H1 (cell line): ENCODE data around the gene MIER3. TPM values are rescaled to one million over a fixed set of nuclear protein-coding genes. Genes with fewer than 3 reads are reported as not detected.

Experiments used
- CTCF ChIA-PET: fragments of 300-600 bp; sonication (Branson Sonifier 250); formaldehyde crosslinking; loops from one replicate; lab custom pipeline; 2021; ENCODE audit not compliant: partially characterized antibody; lab: Charles Lee
- POLR2A ChIA-PET: fragments of 300-600 bp; sonication (Branson Sonifier 250); formaldehyde crosslinking; loops from one replicate; lab custom pipeline; 2021; ENCODE audit warnings: inconsistent platforms; ENCODE audit not compliant: partially characterized antibody; lab: Charles Lee
- DNase-seq, 2 experiments: peaks; one replicate each; pipeline versions ENCODE4 v3.0.0 to v3.0.0-alpha.2; 2010 to 2022; ENCODE audit warnings: low spot score in 2 of 2, low read depth in 1 of 2, mixed read lengths in 1 of 2
- FAIRE-seq: peaks from 2 replicates; lab custom pipeline; 2011; peaks lifted over from hg19 to GRCh38; lab: Jason Lieb, UNC
- H2AFZ ChIP-seq: 2 replicates; pipeline ENCODE4 v1.8.1; 2012; ENCODE audit warnings: low read length, inconsistent platforms
- H2AK5ac ChIP-seq: 2 replicates; pipeline ENCODE4 v1.6.1; 2013; ENCODE audit warnings: low read depth, low read length
- H2BK120ac ChIP-seq: replicated peaks from 2 replicates; pipeline ENCODE3; 2013; ENCODE audit warnings: low read depth, low read length, inconsistent platforms
- H2BK12ac ChIP-seq: 2 replicates; pipeline ENCODE4 v1.6.1; 2013; ENCODE audit warnings: low read depth, low read length
- H2BK15ac ChIP-seq: 2 replicates; pipeline ENCODE4 v1.6.1; 2013; ENCODE audit warnings: low read length
- H2BK20ac ChIP-seq: 2 replicates; pipeline ENCODE4 v1.6.1; 2013; ENCODE audit warnings: low read length
- H2BK5ac ChIP-seq: 2 replicates; pipeline ENCODE4 v1.6.1; 2013; ENCODE audit warnings: low read depth, low read length
- H3K14ac ChIP-seq: 2 replicates; pipeline ENCODE4 v1.6.1; 2013; ENCODE audit warnings: inconsistent platforms; ENCODE audit not compliant: insufficient read length
- H3K18ac ChIP-seq: 2 replicates; pipeline ENCODE4 v1.6.1; 2013; ENCODE audit warnings: low read length; ENCODE audit errors: extremely low read depth
- H3K23ac ChIP-seq: 2 replicates; pipeline ENCODE4 v1.6.1; 2013; ENCODE audit warnings: inconsistent platforms; ENCODE audit not compliant: insufficient read length
- H3K23me2 ChIP-seq: 2 replicates; pipeline ENCODE4 v1.6.1; 2013; ENCODE audit warnings: low read depth, low read length
- H3K27ac ChIP-seq: 2 replicates; pipeline ENCODE4 v1.6.1; 2011; ENCODE audit warnings: low read depth, low read length, inconsistent platforms
- H3K27me3 ChIP-seq, 4 experiments: replicated peaks in 1 of 4; 1 replicate in 1 of 4; 2 replicates in 3 of 4; pipeline versions ENCODE4 v1.6.1 to v1.8.1; 2011 to 2013; ENCODE audit warnings: low read length in 3 of 4, mild to moderate bottlenecking in 3 of 4, inconsistent platforms in 2 of 4, mixed read lengths in 2 of 4, moderate library complexity in 1 of 4; ENCODE audit not compliant: control insufficient read depth in 3 of 4, insufficient read depth in 3 of 4; ENCODE audit errors: extremely low read depth in 1 of 4
- H3K36me3 ChIP-seq, 4 experiments: 2 replicates each; pipeline versions ENCODE4 v1.6.1 to v1.8.1; 2011 to 2013; ENCODE audit warnings: mild to moderate bottlenecking in 4 of 4, low read length in 3 of 4, moderate library complexity in 2 of 4, control low read depth in 1 of 4, inconsistent platforms in 1 of 4; ENCODE audit not compliant: insufficient read depth in 4 of 4, control insufficient read depth in 2 of 4
- H3K4ac ChIP-seq: replicated peaks from 2 replicates; pipeline ENCODE3; 2013; ENCODE audit warnings: low read length, low read depth, mixed read lengths, inconsistent platforms; ENCODE audit not compliant: insufficient read length
- H3K4me1 ChIP-seq, 4 experiments: replicated peaks in 1 of 4; 1 replicate in 1 of 4; 2 replicates in 3 of 4; pipeline versions ENCODE4 v1.6.1 to v1.8.1; 2011 to 2013; ENCODE audit warnings: low read length in 3 of 4, inconsistent platforms in 2 of 4, mixed read lengths in 1 of 4; ENCODE audit not compliant: insufficient read depth in 4 of 4, control insufficient read depth in 3 of 4
- H3K4me2 ChIP-seq, 2 experiments: 2 replicates each; pipeline versions ENCODE4 v1.6.1 to v1.8.1; 2011 to 2013; ENCODE audit warnings: low read depth in 2 of 2, low read length in 2 of 2, control low read depth in 1 of 2, inconsistent platforms in 1 of 2, mild to moderate bottlenecking in 1 of 2; ENCODE audit not compliant: insufficient read depth in 1 of 2
- H3K4me3 ChIP-seq, 4 experiments: fragments of 200-600, 300-600 bp in 1 of 4; sonication (generic), shearing (Covaris generic), sonication (Bioruptor Twin) in 1 of 4; 2 replicates each; pipeline versions ENCODE4 v1.5.1 to v1.8.1; 2011 to 2016; ENCODE audit warnings: low read length in 4 of 4, low read depth in 3 of 4, control low read depth in 2 of 4, inconsistent platforms in 2 of 4, mild to moderate bottlenecking in 2 of 4, mixed read lengths in 1 of 4, moderate library complexity in 1 of 4; ENCODE audit not compliant: insufficient read depth in 2 of 4; ENCODE audit errors: extremely low read depth in 1 of 4
- H3K56ac ChIP-seq: replicated peaks from 2 replicates; pipeline ENCODE3; 2013; ENCODE audit warnings: low read depth, mild to moderate bottlenecking, mixed read lengths, low read length, inconsistent platforms; ENCODE audit not compliant: insufficient read length
- H3K79me1 ChIP-seq: 2 replicates; pipeline ENCODE4 v1.6.1; 2013; ENCODE audit warnings: low read depth, low read length, control low read depth
- H3K79me2 ChIP-seq, 2 experiments: 2 replicates each; pipeline versions ENCODE4 v1.6.1 to v1.8.1; 2012 to 2013; ENCODE audit warnings: low read length in 2 of 2, mild to moderate bottlenecking in 2 of 2, inconsistent platforms in 1 of 2; ENCODE audit not compliant: insufficient read depth in 2 of 2, control insufficient read depth in 1 of 2
- H3K9ac ChIP-seq, 4 experiments: replicated peaks in 1 of 4; 1 replicate in 1 of 4; 2 replicates in 3 of 4; pipeline versions ENCODE4 v1.6.1 to v1.8.1; 2011 to 2013; ENCODE audit warnings: low read depth in 3 of 4, low read length in 3 of 4, control low read depth in 2 of 4, mild to moderate bottlenecking in 2 of 4, moderate library complexity in 2 of 4, inconsistent platforms in 1 of 4; ENCODE audit errors: extremely low read depth in 1 of 4
- H3K9me3 ChIP-seq, 2 experiments: 2 replicates each; pipeline versions ENCODE4 v1.6.1 to v1.8.1; 2012 to 2013; ENCODE audit warnings: mild to moderate bottlenecking in 2 of 2, moderate library complexity in 2 of 2, control low read depth in 1 of 2, inconsistent platforms in 1 of 2, low read depth in 1 of 2, low read length in 1 of 2, mixed read lengths in 1 of 2; ENCODE audit not compliant: insufficient read depth in 2 of 2
- H4K20me1 ChIP-seq, 2 experiments: replicated peaks in 1 of 2; 2 replicates each; pipeline versions ENCODE3 to v1.8.1; 2011 to 2013; ENCODE audit warnings: inconsistent platforms in 2 of 2, low read length in 2 of 2, mild to moderate bottlenecking in 1 of 2; ENCODE audit not compliant: insufficient read depth in 2 of 2, control insufficient read depth in 1 of 2
- H4K5ac ChIP-seq: 2 replicates; pipeline ENCODE4 v1.6.1; 2013; ENCODE audit warnings: low read length, low read depth, mixed read lengths, inconsistent platforms; ENCODE audit not compliant: insufficient read length
- H4K8ac ChIP-seq: 2 replicates; pipeline ENCODE4 v1.8.0; 2013; ENCODE audit warnings: mild to moderate bottlenecking, moderate library complexity, low read length, inconsistent platforms; ENCODE audit not compliant: insufficient read depth; ENCODE audit errors: extremely low read depth
- H4K91ac ChIP-seq: replicated peaks from 2 replicates; pipeline ENCODE3; 2013; ENCODE audit warnings: low read length, mixed read lengths, inconsistent platforms; ENCODE audit not compliant: insufficient read length
- FOSL1 ChIP-seq: IDR thresholded peaks from 2 replicates; pipeline ENCODE4 v1.6.1; 2011; ENCODE audit warnings: mild to moderate bottlenecking, low read depth, low read length, moderate library complexity; ENCODE audit not compliant: insufficient read depth
- HDAC2 ChIP-seq, 2 experiments: fragments of 300-600 bp in 1 of 2; sonication (generic) in 1 of 2; IDR thresholded peaks; 2 replicates each; pipeline ENCODE4 v1.6.1; 2011 to 2012; ENCODE audit warnings: low read depth in 2 of 2, low read length in 2 of 2, mild to moderate bottlenecking in 2 of 2, moderate library complexity in 2 of 2, borderline replicate concordance in 1 of 2, inconsistent platforms in 1 of 2
- HDAC6 ChIP-seq: IDR thresholded peaks from one replicate; pipeline ENCODE4 v1.7.1; 2012; ENCODE audit warnings: low read depth, mild to moderate bottlenecking, inconsistent platforms, low read length, moderate library complexity
- MAFK ChIP-seq: IDR thresholded peaks from 2 replicates; pipeline ENCODE4 v1.6.1; 2012; ENCODE audit warnings: low read depth, mild to moderate bottlenecking, improper control_type of control experiment, low read length
- PHF8 ChIP-seq: fragments of 200-600 bp; sonication (generic); conservative IDR thresholded peaks from 2 replicates; pipeline ENCODE4 v1.7.1; 2012; ENCODE audit warnings: low read depth, mild to moderate bottlenecking, inconsistent platforms, low read length, moderate library complexity
- SIX5 ChIP-seq: IDR thresholded peaks from 2 replicates; pipeline ENCODE4 v1.6.1; 2011; ENCODE audit warnings: mild to moderate bottlenecking, low read depth, low read length
- SP1 ChIP-seq: IDR thresholded peaks from 2 replicates; pipeline ENCODE4 v1.6.1; 2011; ENCODE audit warnings: low read depth, low read length
- TAF1 ChIP-seq: IDR thresholded peaks from 2 replicates; pipeline ENCODE4 v1.6.1; 2011; ENCODE audit warnings: mild to moderate bottlenecking, low read depth, low read length
- WGBS, 2 experiments: shearing (Covaris generic) in 1 of 2; methylation state at CpG; one replicate each; pipeline versions ENCODE4 v1.1.6 to v1.1.7; 2013 to 2015; ENCODE audit warnings: low lambda C conversion rate in 2 of 2, mixed read lengths in 2 of 2, inconsistent platforms in 1 of 2, low coverage in 1 of 2, missing lambda C conversion rate in 1 of 2; ENCODE audit not compliant: insufficient replicate concordance in 2 of 2, insufficient coverage in 1 of 2, insufficient read length in 1 of 2; ENCODE audit errors: extremely low coverage in 1 of 2, missing lambda C conversion rate in 1 of 2; 5-methylcytosine and 5-hydroxymethylcytosine counted together
- polyA plus RNA-seq, 7 experiments: library from polyadenylated mRNA; depleted of rRNA in 3 of 7; stranded (reverse) in 5 of 7; unstranded in 2 of 7; fragments of >200 nt in 5 of 7; fragments of 200-250 nt in 2 of 7; gene quantifications; 1 replicate in 5 of 7; 2 replicates in 1 of 7; 4 replicates in 1 of 7; pipeline versions ENCODE4 v1.2.1 to v1.2.3, GENCODE V29; 2011 to 2013; ENCODE audit warnings: missing spikeins in 2 of 7, mixed read lengths in 2 of 7
- total RNA-seq: library from RNA; stranded (reverse); fragmentation: NEBNext Ultra II Directional; extraction: Animal tissue kit (Norgen Biotek cat#: 25700); gene quantifications from 2 replicates; pipeline ENCODE4 v1.2.1, GENCODE V29; 2021
- TF ChIP-seq, protein P1 (sequence below): IDR thresholded peaks from 2 replicates; pipeline ENCODE4 v1.6.1; 2011; ENCODE audit warnings: low read length, improper control_type of control experiment

Gene MIER3
- total and polyA plus RNA-seq, 2 of the 8 experiments (the other 6 are each of a cell fraction or from before 2014, with no cell fraction given) = 9.6 to 33.3 TPM

DNA sequence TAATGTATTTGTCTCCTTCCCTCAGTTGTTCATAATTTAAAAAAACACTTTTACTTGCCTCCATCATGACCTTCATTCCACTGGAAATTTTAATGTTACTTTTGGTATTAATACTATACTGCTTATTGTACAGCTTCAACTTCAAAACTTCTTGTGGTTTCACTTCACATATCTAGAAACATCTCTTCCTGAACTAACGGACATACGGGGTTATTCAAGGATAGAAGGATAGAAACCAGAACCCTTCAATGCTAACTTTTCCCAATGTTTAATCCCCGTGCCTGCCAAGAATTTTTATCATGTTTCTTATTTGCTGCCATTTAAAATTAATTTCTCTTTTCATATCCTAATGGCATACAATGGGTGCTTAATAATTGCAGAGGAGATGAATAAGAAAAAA lies 78.9 kb downstream of the MIER3 start:
- CTCF ChIA-PET = interaction anchor here (1.2 to 1.5 kb wide), 3 partner anchors 107 to 609 kb away, joined by 4 read pairs; no protein-coding TSS in a partner anchor
- H3K36me3 ChIP-seq = peaks cover 0 to 7% (median 1%) of the 10 kb centered on the region in 4 experiments; a peak in 3 of 8 replicates
- POLR2A ChIA-PET = interaction anchor here (0.6 kb wide), 1 partner anchor 25 kb away, joined by 4 read pairs; no protein-coding TSS in a partner anchor
- H2AK5ac ChIP-seq = no peak overlapping the region
- H2BK12ac ChIP-seq = no peak overlapping the region
- DNase-seq (no peak), FAIRE-seq (no peak)
- no peak overlapping the region for H3K9ac ChIP-seq
- H3K23ac ChIP-seq = no peak overlapping the region
- no peak overlapping the region for H3K27ac ChIP-seq
- no peak overlapping the region for H2BK20ac ChIP-seq
- H3K9me3 ChIP-seq = no peaks in the 10 kb centered on the region
- H4K8ac ChIP-seq = no peak overlapping the region
- no peak overlapping the region for H4K5ac ChIP-seq
- no peaks in the 10 kb centered on the region for H3K27me3 ChIP-seq
- no peak overlapping the region for H2BK5ac ChIP-seq
- no peak overlapping the region for H3K4ac ChIP-seq
- no peaks in the 10 kb centered on the region for H3K23me2 ChIP-seq
- no peak overlapping the region for H4K91ac ChIP-seq
- TF ChIP-seq, protein P1, sequence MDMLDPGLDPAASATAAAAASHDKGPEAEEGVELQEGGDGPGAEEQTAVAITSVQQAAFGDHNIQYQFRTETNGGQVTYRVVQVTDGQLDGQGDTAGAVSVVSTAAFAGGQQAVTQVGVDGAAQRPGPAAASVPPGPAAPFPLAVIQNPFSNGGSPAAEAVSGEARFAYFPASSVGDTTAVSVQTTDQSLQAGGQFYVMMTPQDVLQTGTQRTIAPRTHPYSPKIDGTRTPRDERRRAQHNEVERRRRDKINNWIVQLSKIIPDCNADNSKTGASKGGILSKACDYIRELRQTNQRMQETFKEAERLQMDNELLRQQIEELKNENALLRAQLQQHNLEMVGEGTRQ = no peak
- no peak for TF ChIP-seq FOSL1
- no peak for TF ChIP-seq PHF8
- no peak for TF ChIP-seq HDAC6
- TF ChIP-seq MAFK = no peak
- no peak for TF ChIP-seq TAF1
- TF ChIP-seq SP1 = no peak
- TF ChIP-seq SIX5 = no peak
- TF ChIP-seq HDAC2 (IDR thresholded peaks at IDR 0.05; ENCODE audit: borderline replicate concordance in 1 of 2, low read depth in 2 of 2, low read length in 2 of 2) = no peak
- no peaks in the 10 kb centered on the region for H3K79me2 ChIP-seq
- H2BK15ac ChIP-seq = no peak overlapping the region
- no peak overlapping the region for H2BK120ac ChIP-seq
- H3K14ac ChIP-seq = no peak overlapping the region
- no peak overlapping the region for H3K18ac ChIP-seq
- H4K20me1 ChIP-seq = no peaks in the 10 kb centered on the region
- 95% methylated on average over 3 of the region's 3 CpGs; no CpG with 5 or more reads in 1 of the 2 experiments for whole genome bisulfite sequencing, 2 experiments
- H3K79me1 ChIP-seq = no peaks in the 10 kb centered on the region
- H3K56ac ChIP-seq = no peak overlapping the region
- H3K4me1 ChIP-seq = no peaks in the 10 kb centered on the region
- no peak overlapping the region for H3K4me3 ChIP-seq
- no peak overlapping the region for H3K4me2 ChIP-seq
- no peak overlapping the region for H2AFZ ChIP-seq
